ENCODE data around the gene IGSF1.
"Not testable (repeated sequence)": the region's sequence is repeated elsewhere in the genome, so short reads cannot be mapped to it uniquely, and the experiment has no call there.

Gene IGSF1

GRCh38 chrX:131271826-131272225 is 17.3 kb downstream of the IGSF1 start:
- no peaks in the 10 kb centered on the region for H3K4me1 ChIP-seq (ENCODE audit: control insufficient read depth, insufficient read depth, low read length)
- no peak overlapping the region for H3K27ac ChIP-seq (ENCODE audit: low read length)
- no peak overlapping the region for H3K4me3 ChIP-seq (ENCODE audit: low read length in 2 of 2)
- no peak overlapping the region for H3K9ac ChIP-seq (ENCODE audit: low read length in 2 of 2)
- peaks cover 0 to 17% of the 10 kb centered on the region in 2 donors for H3K27me3 ChIP-seq (ENCODE audit: control insufficient read depth in 1 of 2, insufficient read depth in 2 of 2, low read length in 2 of 2)
- H3K9me3 ChIP-seq (ENCODE audit: control insufficient read depth in 2 of 2, low read length in 2 of 2): no peaks in the 10 kb centered on the region
- no peaks in the 10 kb centered on the region for H3K36me3 ChIP-seq (ENCODE audit: control insufficient read depth in 2 of 2, insufficient read depth in 2 of 2, low read length in 2 of 2)

GRCh38 chrX:131271274-131271673 is 17.8 kb downstream of the IGSF1 start:
- peaks cover 0 to 17% of the 10 kb centered on the region in 2 donors for H3K27me3 ChIP-seq (ENCODE audit: control insufficient read depth in 1 of 2, insufficient read depth in 2 of 2, low read length in 2 of 2)
- no peaks in the 10 kb centered on the region for H3K4me1 ChIP-seq (ENCODE audit: control insufficient read depth, insufficient read depth, low read length)

GRCh38 chrX:131270080-131270479 is 19.0 kb downstream of the IGSF1 start:
- Histone ChIP-seq H3K9me3 (ENCODE audit: control insufficient read depth in 2 of 2, low read length in 2 of 2) (no peaks in the 10 kb centered on the region), H3K36me3 (ENCODE audit: control insufficient read depth in 2 of 2, insufficient read depth in 2 of 2, low read length in 2 of 2) (no peaks in the 10 kb centered on the region), H3K4me1 (ENCODE audit: control insufficient read depth, insufficient read depth, low read length) (no peaks in the 10 kb centered on the region), H3K27ac (ENCODE audit: low read length) (no peak overlapping the region), H3K9ac (ENCODE audit: low read length in 2 of 2) (no peak overlapping the region), H3K4me3 (ENCODE audit: low read length in 2 of 2) (no peak overlapping the region), H3K27me3 (ENCODE audit: control insufficient read depth in 1 of 2, insufficient read depth in 2 of 2, low read length in 2 of 2) (peaks cover 0 to 13% of the 10 kb centered on the region in 2 donors)

More at GRCh38 chrX:131271274-131271673, 17.8 kb downstream of the IGSF1 start:
- no peak overlapping the region for H3K27ac ChIP-seq (ENCODE audit: low read length)
- H3K4me3 ChIP-seq (ENCODE audit: low read length in 2 of 2): no peak overlapping the region
- no peaks in the 10 kb centered on the region for H3K36me3 ChIP-seq (ENCODE audit: control insufficient read depth in 2 of 2, insufficient read depth in 2 of 2, low read length in 2 of 2)
- no peaks in the 10 kb centered on the region for H3K9me3 ChIP-seq (ENCODE audit: control insufficient read depth in 2 of 2, low read length in 2 of 2)
- no peak overlapping the region for H3K9ac ChIP-seq (ENCODE audit: low read length in 2 of 2)

- Histone ChIP-seq H3K9me3 (ENCODE audit: control insufficient read depth in 2 of 2, low read length in 2 of 2) (no peaks in the 10 kb centered on the region), H3K4me3 (ENCODE audit: low read length in 2 of 2) (no peak overlapping the region), H3K36me3 (ENCODE audit: control insufficient read depth in 2 of 2, insufficient read depth in 2 of 2, low read length in 2 of 2) (no peaks in the 10 kb centered on the region), H3K9ac (ENCODE audit: low read length in 2 of 2) (no peak overlapping the region), H3K27me3 (ENCODE audit: control insufficient read depth in 1 of 2, insufficient read depth in 2 of 2, low read length in 2 of 2) (peaks cover 0 to 12% of the 10 kb centered on the region in 2 donors), H3K4me1 (ENCODE audit: control insufficient read depth, insufficient read depth, low read length) (no peaks in the 10 kb centered on the region), H3K27ac (ENCODE audit: low read length) (no peak overlapping the region)
Observed at GRCh38 chrX:131264665-131265064, 24.4 kb downstream of the IGSF1 start.

GRCh38 chrX:131264053-131264452 is 25.1 kb downstream of the IGSF1 start:
- H3K36me3 ChIP-seq (ENCODE audit: control insufficient read depth in 2 of 2, insufficient read depth in 2 of 2, low read length in 2 of 2): no peaks in the 10 kb centered on the region
- no peak overlapping the region for H3K9ac ChIP-seq (ENCODE audit: low read length in 2 of 2)
- no peak overlapping the region for H3K27ac ChIP-seq (ENCODE audit: low read length)
- H3K27me3 ChIP-seq (ENCODE audit: control insufficient read depth in 1 of 2, insufficient read depth in 2 of 2, low read length in 2 of 2): peaks cover 0 to 10% of the 10 kb centered on the region in 2 donors
- H3K4me1 ChIP-seq (ENCODE audit: control insufficient read depth, insufficient read depth, low read length): no peaks in the 10 kb centered on the region
- H3K9me3 ChIP-seq (ENCODE audit: control insufficient read depth in 2 of 2, low read length in 2 of 2): no peaks in the 10 kb centered on the region
- H3K4me3 ChIP-seq (ENCODE audit: low read length in 2 of 2): no peak overlapping the region

GRCh38 chrX:131262738-131263679 is 26.1 kb downstream of the IGSF1 start:
- Histone ChIP-seq H3K27ac (ENCODE audit: low read length) (no peak overlapping the region), H3K9me3 (ENCODE audit: control insufficient read depth in 2 of 2, low read length in 2 of 2) (no peaks in the 10 kb centered on the region)

GRCh38 chrX:131262200-131262599 is 26.9 kb downstream of the IGSF1 start:
- H3K9ac ChIP-seq (ENCODE audit: low read length in 2 of 2): no peak overlapping the region
- no peak overlapping the region for H3K4me3 ChIP-seq (ENCODE audit: low read length in 2 of 2)
- H3K9me3 ChIP-seq (ENCODE audit: control insufficient read depth in 2 of 2, low read length in 2 of 2): no peaks in the 10 kb centered on the region
- no peaks in the 10 kb centered on the region for H3K4me1 ChIP-seq (ENCODE audit: control insufficient read depth, insufficient read depth, low read length)
- H3K27me3 ChIP-seq (ENCODE audit: control insufficient read depth in 1 of 2, insufficient read depth in 2 of 2, low read length in 2 of 2): peaks cover 0 to 5% of the 10 kb centered on the region in 2 donors
- H3K36me3 ChIP-seq (ENCODE audit: control insufficient read depth in 2 of 2, insufficient read depth in 2 of 2, low read length in 2 of 2): no peaks in the 10 kb centered on the region
- no peak overlapping the region for H3K27ac ChIP-seq (ENCODE audit: low read length)

More at GRCh38 chrX:131262738-131263679, 26.1 kb downstream of the IGSF1 start:
- no peaks in the 10 kb centered on the region for H3K4me1 ChIP-seq (ENCODE audit: control insufficient read depth, insufficient read depth, low read length)
- no peaks in the 10 kb centered on the region for H3K36me3 ChIP-seq (ENCODE audit: control insufficient read depth in 2 of 2, insufficient read depth in 2 of 2, low read length in 2 of 2)
- no peak overlapping the region for H3K4me3 ChIP-seq (ENCODE audit: low read length in 2 of 2)
- no peak overlapping the region for H3K9ac ChIP-seq (ENCODE audit: low read length in 2 of 2)
- peaks cover 0 to 5% of the 10 kb centered on the region in 2 donors for H3K27me3 ChIP-seq (ENCODE audit: control insufficient read depth in 1 of 2, insufficient read depth in 2 of 2, low read length in 2 of 2)

GRCh38 chrX:131257367-131257766 is 31.7 kb downstream of the IGSF1 start:
- H3K9me3 ChIP-seq (ENCODE audit: control insufficient read depth in 2 of 2, low read length in 2 of 2): peaks cover 0 to 5% of the 10 kb centered on the region in 2 donors
- no peak overlapping the region for H3K27ac ChIP-seq (ENCODE audit: low read length)
- H3K4me3 ChIP-seq (ENCODE audit: low read length in 2 of 2): no peak overlapping the region
- H3K36me3 ChIP-seq (ENCODE audit: control insufficient read depth in 2 of 2, insufficient read depth in 2 of 2, low read length in 2 of 2): no peaks in the 10 kb centered on the region
- peaks cover 0 to 4% of the 10 kb centered on the region in 2 donors for H3K27me3 ChIP-seq (ENCODE audit: control insufficient read depth in 1 of 2, insufficient read depth in 2 of 2, low read length in 2 of 2)
- no peak overlapping the region for H3K9ac ChIP-seq (ENCODE audit: low read length in 2 of 2)
- H3K4me1 ChIP-seq (ENCODE audit: control insufficient read depth, insufficient read depth, low read length): no peaks in the 10 kb centered on the region

- not testable (repeated sequence) for H3K9ac ChIP-seq (ENCODE audit: low read length in 2 of 2); H3K9me3 ChIP-seq (ENCODE audit: control insufficient read depth in 2 of 2, low read length in 2 of 2); H3K27me3 ChIP-seq (ENCODE audit: control insufficient read depth in 1 of 2, insufficient read depth in 2 of 2, low read length in 2 of 2); H3K4me1 ChIP-seq (ENCODE audit: control insufficient read depth, insufficient read depth, low read length); H3K27ac ChIP-seq (ENCODE audit: low read length); H3K36me3 ChIP-seq (ENCODE audit: control insufficient read depth in 2 of 2, insufficient read depth in 2 of 2, low read length in 2 of 2); H3K4me3 ChIP-seq (ENCODE audit: low read length in 2 of 2)
Observed at GRCh38 chrX:131250984-131251738, 37.9 kb downstream of the IGSF1 start.

- H3K4me3 ChIP-seq (ENCODE audit: low read length in 2 of 2): no peak overlapping the region
- H3K36me3 ChIP-seq (ENCODE audit: control insufficient read depth in 2 of 2, insufficient read depth in 2 of 2, low read length in 2 of 2): no peaks in the 10 kb centered on the region
- H3K4me1 ChIP-seq (ENCODE audit: control insufficient read depth, insufficient read depth, low read length): no peaks in the 10 kb centered on the region
Observed at GRCh38 chrX:131239057-131239456, 50.0 kb downstream of the IGSF1 start.

More at GRCh38 chrX:131239057-131239456, 50.0 kb downstream of the IGSF1 start:
- no peak overlapping the region for H3K27ac ChIP-seq (ENCODE audit: low read length)
- H3K9ac ChIP-seq (ENCODE audit: low read length in 2 of 2): no peak overlapping the region
- peaks cover 0 to 4% of the 10 kb centered on the region in 2 donors for H3K27me3 ChIP-seq (ENCODE audit: control insufficient read depth in 1 of 2, insufficient read depth in 2 of 2, low read length in 2 of 2)
- no peaks in the 10 kb centered on the region for H3K9me3 ChIP-seq (ENCODE audit: control insufficient read depth in 2 of 2, low read length in 2 of 2)

Measured in stomach smooth muscle (tissue), 2 donors.